Hepatocyte (in vitro differentiated cells): ENCODE results near the gene FANCL. TPM values are rescaled to one million over a fixed set of nuclear protein-coding genes. Genes with fewer than 3 reads are reported as not detected.

ENCODE experiments used
- DNase-seq: peaks from one replicate; pipeline ENCODE4 v3.0.0-alpha.2; 2016; ENCODE audit warnings: low spot score
- H2AFZ ChIP-seq: fragments of 200-600 bp; sonication (generic); 2 replicates; pipeline ENCODE4 v1.6.0; 2016; ENCODE audit warnings: antibody characterized with exemption, mild to moderate bottlenecking
- H3K27ac ChIP-seq: fragments of 200-600 bp; sonication (generic); 2 replicates; pipeline ENCODE4 v1.5.1; 2016; ENCODE audit warnings: mild to moderate bottlenecking
- H3K27me3 ChIP-seq: fragments of 200-600 bp; sonication (generic); 2 replicates; pipeline ENCODE4 v1.6.1; 2016
- H3K36me3 ChIP-seq: fragments of 200-600 bp; sonication (generic); replicated peaks from 2 replicates; pipeline ENCODE4 v1.5.1; 2016; ENCODE audit warnings: low read depth; ENCODE audit not compliant: insufficient read depth
- H3K4me1 ChIP-seq: fragments of 200-600 bp; sonication (generic); 2 replicates; pipeline ENCODE4 v1.5.1; 2016; ENCODE audit warnings: mild to moderate bottlenecking, moderate library complexity; ENCODE audit not compliant: insufficient read depth
- H3K4me2 ChIP-seq: fragments of 200-600 bp; sonication (generic); 2 replicates; pipeline ENCODE4 v1.6.0; 2016
- H3K4me3 ChIP-seq: fragments of 200-600 bp; sonication (generic); 2 replicates; pipeline ENCODE4 v1.5.1; 2016; ENCODE audit warnings: mild to moderate bottlenecking
- H3K79me2 ChIP-seq: fragments of 200-600 bp; sonication (generic); 2 replicates; pipeline ENCODE4 v1.6.0; 2017; ENCODE audit warnings: mild to moderate bottlenecking
- H3K9me2 ChIP-seq: fragments of 200-600 bp; sonication (generic); replicated peaks from 2 replicates; pipeline ENCODE4 v1.6.0; 2017; ENCODE audit warnings: mild to moderate bottlenecking; ENCODE audit not compliant: insufficient read depth
- H3K9me3 ChIP-seq: fragments of 200-600 bp; sonication (generic); 2 replicates; pipeline ENCODE4 v1.5.1; 2016; ENCODE audit warnings: low read depth, mild to moderate bottlenecking
- H4K20me1 ChIP-seq: fragments of 200-600 bp; sonication (generic); 2 replicates; pipeline ENCODE4 v1.6.0; 2016; ENCODE audit warnings: mild to moderate bottlenecking; ENCODE audit not compliant: insufficient read depth, poor library complexity, severe bottlenecking
- CTCF ChIP-seq: fragments of 200-600 bp; sonication (generic); IDR thresholded peaks from 2 replicates; pipeline ENCODE4 v1.5.1; 2016; ENCODE audit warnings: antibody characterized with exemption, mild to moderate bottlenecking; ENCODE audit not compliant: poor library complexity
- EZH2 ChIP-seq: fragments of 200-600 bp; sonication (generic); IDR thresholded peaks from 2 replicates; pipeline ENCODE4 v1.6.1; 2016; ENCODE audit warnings: antibody characterized with exemption, mild to moderate bottlenecking, borderline replicate concordance
- EZH2phosphoT487 ChIP-seq: fragments of 200-600 bp; sonication (generic); IDR thresholded peaks from one replicate; pipeline ENCODE4 v1.6.1; 2018; ENCODE audit warnings: antibody characterized with exemption, mild to moderate bottlenecking, low read depth, moderate library complexity; ENCODE audit not compliant: unreplicated experiment, severe bottlenecking
- WGBS: methylation state at CpG from one replicate; pipeline ENCODE4 v1.1.6; 2016; ENCODE audit warnings: low lambda C conversion rate; ENCODE audit errors: missing lambda C conversion rate; 5-methylcytosine and 5-hydroxymethylcytosine counted together
- polyA plus RNA-seq: library from polyadenylated mRNA; unstranded; fragments of >200 nt; fragmentation: Nextera tagmentation; extraction: Ambion mirVana; gene quantifications from 2 replicates; pipeline ENCODE4 v1.2.1, GENCODE V29; 2016
- total RNA-seq: library from RNA; depleted of rRNA; stranded (reverse); fragments of >200 nt; gene quantifications from 2 replicates; pipeline ENCODE4 v1.2.3, GENCODE V29; 2014

The FANCL gene
- total and polyA plus RNA-seq, 2 experiments from 2014 or later = 20.8 to 32.7 TPM

GRCh38 chr2:58203018-58203417 is 38.1 kb downstream of the FANCL start:
- H3K27ac ChIP-seq = no peak overlapping the region
- no peak overlapping the region for H3K4me2 ChIP-seq
- no peaks in the 10 kb centered on the region for H3K9me3 ChIP-seq
- DNase-seq = no peak
- TF ChIP-seq EZH2phosphoT487 = no peak
- TF ChIP-seq CTCF = no peak
- TF ChIP-seq EZH2 = no peak
- no peaks in the 10 kb centered on the region for H3K36me3 ChIP-seq
- H3K27me3 ChIP-seq = no peaks in the 10 kb centered on the region
- H4K20me1 ChIP-seq = no peaks in the 10 kb centered on the region
- H2AFZ ChIP-seq = no peak overlapping the region
- H3K9me2 ChIP-seq = no peaks in the 10 kb centered on the region
- no peaks in the 10 kb centered on the region for H3K79me2 ChIP-seq
- H3K4me1 ChIP-seq = peaks cover 13% of the 10 kb centered on the region
- H3K4me3 ChIP-seq = no peak overlapping the region

GRCh38 chr2:58202404-58202803 is 38.7 kb downstream of the FANCL start:
- Histone ChIP-seq H3K4me2 (no peak overlapping the region), H3K4me1 (peaks cover 13% of the 10 kb centered on the region), H3K4me3 (no peak overlapping the region), H3K9me2 (no peaks in the 10 kb centered on the region), H2AFZ (no peak overlapping the region), H4K20me1 (no peaks in the 10 kb centered on the region), H3K27ac (no peak overlapping the region), H3K27me3 (no peaks in the 10 kb centered on the region), H3K79me2 (no peaks in the 10 kb centered on the region), H3K9me3 (no peaks in the 10 kb centered on the region), H3K36me3 (no peaks in the 10 kb centered on the region)
- no peak for TF ChIP-seq EZH2
- TF ChIP-seq EZH2phosphoT487 = no peak
- TF ChIP-seq CTCF = no peak
- 78% methylated on average over 1 of the region's 1 CpG for WGBS
- DNase-seq = no peak

GRCh38 chr2:58197894-58198293 is 43.2 kb downstream of the FANCL start:
- WGBS = 95% methylated on average over 2 of the region's 2 CpGs

More at GRCh38 chr2:58197894-58198293, 43.2 kb downstream of the FANCL start:
- no peak for DNase-seq
- Histone ChIP-seq H3K27me3 (no peaks in the 10 kb centered on the region), H3K79me2 (no peaks in the 10 kb centered on the region), H4K20me1 (no peaks in the 10 kb centered on the region), H3K4me3 (no peak overlapping the region), H2AFZ (no peak overlapping the region), H3K27ac (no peak overlapping the region), H3K9me2 (no peaks in the 10 kb centered on the region), H3K4me2 (no peak overlapping the region), H3K9me3 (no peaks in the 10 kb centered on the region), H3K36me3 (no peaks in the 10 kb centered on the region), H3K4me1 (no peaks in the 10 kb centered on the region)
- TF ChIP-seq EZH2phosphoT487 (no peak), CTCF (no peak)
